Keratinocyte (primary cell): Measurements from ENCODE around the gene SMAD7. TPM values are rescaled to one million over a fixed set of nuclear protein-coding genes. Genes with fewer than 3 reads are reported as not detected.
A peak's percentile ranks its signal among the peaks of the same experiment; 100 is the strongest.

Source experiments
- DNase-seq: peaks from one replicate; pipeline ENCODE4 v3.0.0-alpha.2; 2011; ENCODE audit warnings: low read depth, missing footprints, low spot score
- FAIRE-seq: peaks from 2 replicates; lab custom pipeline; 2011; peaks lifted over from hg19 to GRCh38; lab: Jason Lieb, UNC
- H2AFZ ChIP-seq: 2 replicates; pipeline ENCODE4 v1.6.0; 2012; ENCODE audit warnings: low read length, control low read depth, inconsistent platforms; ENCODE audit not compliant: control insufficient read depth
- H3K27ac ChIP-seq: 2 replicates; pipeline ENCODE4 v1.5.1; 2011; ENCODE audit warnings: low read length; ENCODE audit not compliant: control insufficient read depth, insufficient read depth
- H3K27me3 ChIP-seq: 3 replicates; pipeline ENCODE4 v1.6.0; 2011; ENCODE audit warnings: low read length; ENCODE audit not compliant: control insufficient read depth, insufficient read depth; ENCODE audit errors: extremely low read depth
- H3K36me3 ChIP-seq, 2 experiments: 2 replicates in 1 of 2; 3 replicates in 1 of 2; pipeline ENCODE4 v1.5.1; 2011; ENCODE audit warnings: low read length in 2 of 2, mild to moderate bottlenecking in 1 of 2; ENCODE audit not compliant: control insufficient read depth in 2 of 2, insufficient read depth in 2 of 2; ENCODE audit errors: extremely low read depth in 1 of 2
- H3K4me1 ChIP-seq: 3 replicates; pipeline ENCODE4 v1.5.1; 2011; ENCODE audit warnings: low read length; ENCODE audit not compliant: control insufficient read depth, insufficient read depth; ENCODE audit errors: extremely low read depth
- H3K4me2 ChIP-seq: 3 replicates; pipeline ENCODE4 v1.6.0; 2011; ENCODE audit warnings: low read depth, low read length; ENCODE audit not compliant: control insufficient read depth, insufficient read depth; ENCODE audit errors: extremely low read depth
- H3K4me3 ChIP-seq, 3 experiments: fragments of 200-600 bp in 1 of 3; sonication (generic) in 1 of 3; 2 replicates in 2 of 3; 3 replicates in 1 of 3; pipeline ENCODE4 v1.5.1; 2011 to 2016; ENCODE audit warnings: low read length in 3 of 3, mild to moderate bottlenecking in 3 of 3, control low read depth in 2 of 3, inconsistent platforms in 1 of 3, low read depth in 1 of 3, mixed read lengths in 1 of 3, mixed run types in 1 of 3, moderate library complexity in 1 of 3; ENCODE audit not compliant: control insufficient read depth in 2 of 3, insufficient read depth in 2 of 3; ENCODE audit errors: extremely low read depth in 1 of 3
- H3K79me2 ChIP-seq: 2 replicates; pipeline ENCODE4 v1.6.0; 2012; ENCODE audit warnings: low read length; ENCODE audit not compliant: control insufficient read depth, insufficient read depth
- H3K9ac ChIP-seq: 3 replicates; pipeline ENCODE4 v1.6.0; 2011; ENCODE audit warnings: low read length; ENCODE audit not compliant: control insufficient read depth, insufficient read depth; ENCODE audit errors: extremely low read depth
- H3K9me1 ChIP-seq: 3 replicates; pipeline ENCODE4 v1.6.0; 2011; ENCODE audit warnings: low read length; ENCODE audit not compliant: control insufficient read depth, insufficient read depth; ENCODE audit errors: extremely low read depth
- H3K9me3 ChIP-seq: 2 replicates; pipeline ENCODE4 v1.5.1; 2012; ENCODE audit warnings: low read depth, low read length; ENCODE audit not compliant: control insufficient read depth
- H4K20me1 ChIP-seq: 3 replicates; pipeline ENCODE4 v1.6.0; 2011; ENCODE audit warnings: low read length; ENCODE audit not compliant: control insufficient read depth, insufficient read depth; ENCODE audit errors: extremely low read depth
- CTCF ChIP-seq, 3 experiments: IDR thresholded peaks in 1 of 3; conservative IDR thresholded peaks in 1 of 3; optimal IDR thresholded peaks in 1 of 3; 2 replicates in 2 of 3; 3 replicates in 1 of 3; pipeline versions ENCODE3 to v1.5.1; 2011; ENCODE audit warnings: low read length in 3 of 3, mild to moderate bottlenecking in 3 of 3, moderate library complexity in 2 of 3, control low read depth in 1 of 3, inconsistent platforms in 1 of 3; ENCODE audit not compliant: insufficient read depth in 2 of 3; ENCODE audit errors: extremely low read depth in 1 of 3
- EZH2 ChIP-seq: IDR thresholded peaks from one replicate; pipeline ENCODE4 v1.6.1; 2012; ENCODE audit warnings: inconsistent platforms, mild to moderate bottlenecking, low read length, moderate library complexity
- dilution Hi-C: fragments of 300-500 bp; cut with MboI; formaldehyde crosslinking; loops from one replicate; pipeline ENCODE4 v1.7.0; 2020; ENCODE audit warnings: low sequenced_read_pairs; ENCODE audit not compliant: extremely low pct_ligation_motif_present
- polyA plus RNA-seq, 5 experiments: library from polyadenylated mRNA; depleted of rRNA in 3 of 5; stranded (reverse) in 3 of 5; stranded (forward) in 1 of 5; unstranded in 1 of 5; fragments of >200 nt; gene quantifications; 1 replicate in 1 of 5; 2 replicates in 3 of 5; 3 replicates in 1 of 5; pipeline versions ENCODE4 v1.2.1 to v1.2.3, GENCODE V29; 2011 to 2012; ENCODE audit warnings: missing spikeins in 2 of 5, low read depth in 1 of 5, low replicate concordance in 1 of 5

Gene SMAD7
- polyA plus RNA-seq, 1 donor (not counting 4 experiments of a cell fraction or from before 2014, with no cell fraction given): 9.5 TPM

GRCh38 chr18:48944634-48945033 is 6.1 kb downstream of the SMAD7 start:
- TF ChIP-seq CTCF (optimal IDR thresholded peaks at IDR 0.05 in 1 of 3, IDR thresholded peaks at IDR 0.05 in 1 of 3, conservative IDR thresholded peaks at IDR 0.05 in 1 of 3; ENCODE audit: extremely low read depth in 1 of 3, insufficient read depth in 2 of 3, low read length in 3 of 3): no peak

GRCh38 chr18:48943736-48944527 is 6.8 kb downstream of the SMAD7 start:
- Histone ChIP-seq H2AFZ (no peak overlapping the region), H3K9me1 (peaks cover 5% of the 10 kb centered on the region), H3K79me2 (peaks cover 88% of the 10 kb centered on the region), H3K27ac (peak overlapping the region; percentile 71), H3K27me3 (no peaks in the 10 kb centered on the region), H3K4me3 (peak overlapping the region in 2 of 3 experiments; percentile 14 to 46), H3K4me1 (peaks cover 88% of the 10 kb centered on the region), H3K9ac (peak overlapping the region; percentile 23), H4K20me1 (peaks cover 12% of the 10 kb centered on the region), H3K9me3 (no peaks in the 10 kb centered on the region), H3K36me3 (peaks cover 15 to 17% of the 10 kb centered on the region in 2 experiments), H3K4me2 (peak overlapping the region; percentile 69)
- TF ChIP-seq CTCF (optimal IDR thresholded peaks at IDR 0.05 in 1 of 3, IDR thresholded peaks at IDR 0.05 in 1 of 3, conservative IDR thresholded peaks at IDR 0.05 in 1 of 3; ENCODE audit: extremely low read depth in 1 of 3, insufficient read depth in 2 of 3, low read length in 3 of 3) (no peak), EZH2 (no peak)
- DNase-seq (no peak), FAIRE-seq (peak; percentile 29)
- dilution Hi-C loops: no loop called here

More at GRCh38 chr18:48944634-48945033, 6.1 kb downstream of the SMAD7 start:
- Histone ChIP-seq H3K36me3 (peaks cover 17% of the 10 kb centered on the region in 2 experiments), H4K20me1 (peaks cover 13% of the 10 kb centered on the region), H3K4me2 (peak overlapping the region; percentile 69), H3K27ac (peak overlapping the region; percentile 71), H3K9ac (peak overlapping the region; percentile 3), H3K4me1 (peaks cover 83% of the 10 kb centered on the region), H2AFZ (no peak overlapping the region), H3K79me2 (peaks cover 90% of the 10 kb centered on the region), H3K4me3 (peak overlapping the region in 2 of 3 experiments; percentile 5 to 11), H3K9me3 (no peaks in the 10 kb centered on the region), H3K9me1 (peaks cover 5% of the 10 kb centered on the region), H3K27me3 (no peaks in the 10 kb centered on the region)
- dilution Hi-C loops: no loop called here
- DNase-seq (no peak), FAIRE-seq (peak; percentile 5)
